GM18508 (cell line): Measurements from ENCODE around the gene CCL17.
"Not testable (repeated sequence)": the region's sequence is repeated elsewhere in the genome, so short reads cannot be mapped to it uniquely, and the experiment has no call there.

Source experiments
- ATAC-seq: cut with Tn5 transposase; IDR thresholded peaks from one replicate; pipeline ENCODE4 v1.9.1; 2021; ENCODE audit warnings: moderate number of reproducible peaks; ENCODE audit not compliant: insufficient read depth, unreplicated experiment

Gene CCL17

GRCh38 chr16:57427307-57427706, 22.7 kb downstream of the CCL17 start:
- ATAC-seq: no peak

- no peak for ATAC-seq
Measured at GRCh38 chr16:57427824-57428223, 23.3 kb downstream of the CCL17 start.

- ATAC-seq: no peak
Measured at GRCh38 chr16:57430955-57431354, 26.4 kb downstream of the CCL17 start.

- ATAC-seq: no peak
Measured at GRCh38 chr16:57432505-57432904, 27.9 kb downstream of the CCL17 start.

- ATAC-seq: no peak
Measured at GRCh38 chr16:57432989-57433388, 28.4 kb downstream of the CCL17 start.

GRCh38 chr16:57434003-57434402, 29.4 kb downstream of the CCL17 start:
- no peak for ATAC-seq

GRCh38 chr16:57435838-57436237, 31.3 kb downstream of the CCL17 start:
- no peak for ATAC-seq

- not testable (repeated sequence) for ATAC-seq
Measured at GRCh38 chr16:57439947-57440346, 35.4 kb downstream of the CCL17 start.

GRCh38 chr16:57440551-57440950, 36.0 kb downstream of the CCL17 start:
- not testable (repeated sequence) for ATAC-seq

- ATAC-seq: no peak
Measured at GRCh38 chr16:57444711-57445110, 40.1 kb downstream of the CCL17 start.

GRCh38 chr16:57445510-57445909, 40.9 kb downstream of the CCL17 start:
- ATAC-seq: no peak

GRCh38 chr16:57446531-57447185, 42.1 kb downstream of the CCL17 start:
- peak; percentile 18 for ATAC-seq

GRCh38 chr16:57447186-57447962, 42.8 kb downstream of the CCL17 start, which contains the start of the genes CIAPIN1 and COQ9:
Gene CIAPIN1, minus strand, starts transcription at chr16:57447385. Its CDS starts 6,457 bp downstream, at chr16:57440928.
Gene COQ9, plus strand, starts transcription at chr16:57447479. Its CDS starts 27 bp downstream, at chr16:57447506.
- ATAC-seq: peak; percentile 60

- no peak for ATAC-seq
Measured at GRCh38 chr16:57452021-57452420, 47.5 kb downstream of the CCL17 start.

- peak; percentile 50 for ATAC-seq
Measured at GRCh38 chr16:57462209-57462977, 57.8 kb downstream of the CCL17 start, which contains the start of gene POLR2C. Gene POLR2C, plus strand, starts transcription at chr16:57462679. Its CDS starts 46 bp downstream, at chr16:57462725.

- ATAC-seq: no peak
Measured at GRCh38 chr16:57462978-57463362, 58.4 kb downstream of the CCL17 start.

- no peak for ATAC-seq
Measured at GRCh38 chr16:57464523-57464922, 60.0 kb downstream of the CCL17 start.
